HepG2 (cell line): ENCODE data around the gene SLC17A9. TPM values are rescaled to one million over a fixed set of nuclear protein-coding genes. Genes with fewer than 3 reads are reported as not detected.

ENCODE experiments used
- FOXP4 ChIP-seq: sonication (generic); formaldehyde crosslinking; IDR thresholded peaks from 2 replicates; pipeline ENCODE4 v1.4.0; 2020; ENCODE audit warnings: missing genetic modification reagents
- HINFP ChIP-seq: sonication (generic); formaldehyde crosslinking; IDR thresholded peaks from 2 replicates; pipeline ENCODE4 v1.4.0; 2020; ENCODE audit warnings: low read depth, mild to moderate bottlenecking, missing genetic modification reagents
- HIVEP1 ChIP-seq: sonication (generic); formaldehyde crosslinking; IDR thresholded peaks from 2 replicates; pipeline ENCODE4 v1.4.0; 2020; ENCODE audit warnings: mild to moderate bottlenecking, missing genetic modification reagents
- KAT2B ChIP-seq: fragments of 150-350 bp; IDR thresholded peaks from 2 replicates; pipeline ENCODE4 v1.6.1; 2014; ENCODE audit warnings: low read depth, low read length, borderline replicate concordance
- KDM3A ChIP-seq: IDR thresholded peaks from 2 replicates; pipeline ENCODE4 v1.6.1; 2018; ENCODE audit warnings: low read depth, missing compliant biosample characterization
- KMT2A ChIP-seq: sonication (generic); formaldehyde crosslinking; IDR thresholded peaks from 2 replicates; pipeline ENCODE4 v1.4.0; 2020; ENCODE audit warnings: missing genetic modification reagents
- LBX2 ChIP-seq: sonication (generic); formaldehyde crosslinking; IDR thresholded peaks from 2 replicates; pipeline ENCODE4 v1.5.0; 2020; ENCODE audit warnings: missing genetic modification reagents, mild to moderate bottlenecking, borderline replicate concordance
- NR2F6 ChIP-seq, 2 experiments: IDR thresholded peaks; 2 replicates each; pipeline ENCODE4 v1.6.1; 2016; ENCODE audit warnings: antibody characterized with exemption in 1 of 2, mild to moderate bottlenecking in 1 of 2
- REXO4 ChIP-seq: sonication (generic); formaldehyde crosslinking; IDR thresholded peaks from 2 replicates; pipeline ENCODE4 v1.8.0; 2022; ENCODE audit warnings: missing genetic modification reagents, mild to moderate bottlenecking, borderline replicate concordance
- RFXANK ChIP-seq: IDR thresholded peaks from 2 replicates; pipeline ENCODE4 v1.6.1; 2016
- U2AF1 ChIP-seq: fragments of 200-400 bp; formaldehyde crosslinking; optimal IDR thresholded peaks from 2 replicates; pipeline ENCODE3; 2017; ENCODE audit warnings: mild to moderate bottlenecking, low read depth, low read length
- ZBTB34 ChIP-seq: sonication (generic); formaldehyde crosslinking; IDR thresholded peaks from 2 replicates; pipeline ENCODE4 v1.8.0; 2022; ENCODE audit warnings: mild to moderate bottlenecking, missing genetic modification reagents
- ZBTB7B ChIP-seq: sonication (generic); formaldehyde crosslinking; IDR thresholded peaks from 2 replicates; pipeline ENCODE4 v1.4.0; 2020; ENCODE audit warnings: missing genetic modification reagents
- ZZZ3 ChIP-seq: sonication (generic); formaldehyde crosslinking; IDR thresholded peaks from 2 replicates; pipeline ENCODE4 v1.4.0; 2020; ENCODE audit warnings: missing genetic modification reagents, mild to moderate bottlenecking, borderline replicate concordance
- polyA plus RNA-seq, 8 experiments: library from polyadenylated mRNA; depleted of rRNA in 3 of 8; stranded (reverse) in 7 of 8; unstranded in 1 of 8; fragments of >200 nt; fragmentation: Illumina TruSeq in 4 of 8; extraction: Trizol in 4 of 8; gene quantifications; 2 replicates each; pipeline versions ENCODE4 v1.2.1 to v1.2.3, GENCODE V29; 2011 to 2016; ENCODE audit warnings: low read depth in 4 of 8, missing spikeins in 1 of 8, mixed read lengths in 1 of 8; ENCODE audit not compliant: insufficient read depth in 1 of 8
- total RNA-seq, 5 experiments: library from RNA; depleted of rRNA; stranded (reverse); fragments of >200 nt; fragmentation: Illumina TruSeq; extraction: Trizol; gene quantifications; 2 replicates each; pipeline ENCODE4 v1.2.3, GENCODE V29; 2016; ENCODE audit warnings: low read depth in 1 of 5
- TF ChIP-seq, protein P1 (sequence below): sonication (generic); formaldehyde crosslinking; IDR thresholded peaks from 2 replicates; pipeline ENCODE4 v1.9.0; 2021; ENCODE audit warnings: mild to moderate bottlenecking, missing genetic modification reagents
- TF ChIP-seq, protein P2 (sequence below): sonication (generic); formaldehyde crosslinking; IDR thresholded peaks from 2 replicates; pipeline ENCODE4 v1.4.0; 2020; ENCODE audit warnings: mild to moderate bottlenecking, missing genetic modification reagents

Gene SLC17A9
- total and polyA plus RNA-seq, 2 of the 13 experiments (the other 11 are each of a cell fraction or from before 2014, with no cell fraction given) = 110 to 191 TPM

- peak; percentile 86; the same call in 1 of the 2 replicates for TF ChIP-seq HINFP (CRISPR knock-in tag)
- TF ChIP-seq KDM3A = peak; percentile 93
- TF ChIP-seq HIVEP1 (CRISPR knock-in tag) = peak; percentile 89
- 0 out of 2 replicates have a peak, but pooled peaks have one; percentile 6 for TF ChIP-seq KAT2B
- no peak; the same call in 1 of the 2 replicates for TF ChIP-seq ZZZ3 (CRISPR knock-in tag)
- TF ChIP-seq, protein P1, sequence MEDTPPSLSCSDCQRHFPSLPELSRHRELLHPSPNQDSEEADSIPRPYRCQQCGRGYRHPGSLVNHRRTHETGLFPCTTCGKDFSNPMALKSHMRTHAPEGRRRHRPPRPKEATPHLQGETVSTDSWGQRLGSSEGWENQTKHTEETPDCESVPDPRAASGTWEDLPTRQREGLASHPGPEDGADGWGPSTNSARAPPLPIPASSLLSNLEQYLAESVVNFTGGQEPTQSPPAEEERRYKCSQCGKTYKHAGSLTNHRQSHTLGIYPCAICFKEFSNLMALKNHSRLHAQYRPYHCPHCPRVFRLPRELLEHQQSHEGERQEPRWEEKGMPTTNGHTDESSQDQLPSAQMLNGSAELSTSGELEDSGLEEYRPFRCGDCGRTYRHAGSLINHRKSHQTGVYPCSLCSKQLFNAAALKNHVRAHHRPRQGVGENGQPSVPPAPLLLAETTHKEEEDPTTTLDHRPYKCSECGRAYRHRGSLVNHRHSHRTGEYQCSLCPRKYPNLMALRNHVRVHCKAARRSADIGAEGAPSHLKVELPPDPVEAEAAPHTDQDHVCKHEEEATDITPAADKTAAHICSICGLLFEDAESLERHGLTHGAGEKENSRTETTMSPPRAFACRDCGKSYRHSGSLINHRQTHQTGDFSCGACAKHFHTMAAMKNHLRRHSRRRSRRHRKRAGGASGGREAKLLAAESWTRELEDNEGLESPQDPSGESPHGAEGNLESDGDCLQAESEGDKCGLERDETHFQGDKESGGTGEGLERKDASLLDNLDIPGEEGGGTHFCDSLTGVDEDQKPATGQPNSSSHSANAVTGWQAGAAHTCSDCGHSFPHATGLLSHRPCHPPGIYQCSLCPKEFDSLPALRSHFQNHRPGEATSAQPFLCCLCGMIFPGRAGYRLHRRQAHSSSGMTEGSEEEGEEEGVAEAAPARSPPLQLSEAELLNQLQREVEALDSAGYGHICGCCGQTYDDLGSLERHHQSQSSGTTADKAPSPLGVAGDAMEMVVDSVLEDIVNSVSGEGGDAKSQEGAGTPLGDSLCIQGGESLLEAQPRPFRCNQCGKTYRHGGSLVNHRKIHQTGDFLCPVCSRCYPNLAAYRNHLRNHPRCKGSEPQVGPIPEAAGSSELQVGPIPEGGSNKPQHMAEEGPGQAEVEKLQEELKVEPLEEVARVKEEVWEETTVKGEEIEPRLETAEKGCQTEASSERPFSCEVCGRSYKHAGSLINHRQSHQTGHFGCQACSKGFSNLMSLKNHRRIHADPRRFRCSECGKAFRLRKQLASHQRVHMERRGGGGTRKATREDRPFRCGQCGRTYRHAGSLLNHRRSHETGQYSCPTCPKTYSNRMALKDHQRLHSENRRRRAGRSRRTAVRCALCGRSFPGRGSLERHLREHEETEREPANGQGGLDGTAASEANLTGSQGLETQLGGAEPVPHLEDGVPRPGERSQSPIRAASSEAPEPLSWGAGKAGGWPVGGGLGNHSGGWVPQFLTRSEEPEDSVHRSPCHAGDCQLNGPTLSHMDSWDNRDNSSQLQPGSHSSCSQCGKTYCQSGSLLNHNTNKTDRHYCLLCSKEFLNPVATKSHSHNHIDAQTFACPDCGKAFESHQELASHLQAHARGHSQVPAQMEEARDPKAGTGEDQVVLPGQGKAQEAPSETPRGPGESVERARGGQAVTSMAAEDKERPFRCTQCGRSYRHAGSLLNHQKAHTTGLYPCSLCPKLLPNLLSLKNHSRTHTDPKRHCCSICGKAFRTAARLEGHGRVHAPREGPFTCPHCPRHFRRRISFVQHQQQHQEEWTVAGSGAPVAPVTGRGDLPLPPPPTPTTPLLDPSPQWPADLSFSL (CRISPR knock-in tag) = peak; percentile 55; the same call in 1 of the 2 replicates
- TF ChIP-seq REXO4 (CRISPR knock-in tag) = no peak
- peak; percentile 96 for TF ChIP-seq ZBTB7B (CRISPR knock-in tag)
- no peak for TF ChIP-seq LBX2
- TF ChIP-seq, protein P2, sequence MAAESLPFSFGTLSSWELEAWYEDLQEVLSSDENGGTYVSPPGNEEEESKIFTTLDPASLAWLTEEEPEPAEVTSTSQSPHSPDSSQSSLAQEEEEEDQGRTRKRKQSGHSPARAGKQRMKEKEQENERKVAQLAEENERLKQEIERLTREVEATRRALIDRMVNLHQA = no peak; the same call in 1 of the 2 replicates
- peak; percentile 100 for TF ChIP-seq FOXP4 (CRISPR knock-in tag)
- TF ChIP-seq KMT2A (CRISPR knock-in tag) = no peak; the same call in 1 of the 2 replicates
- TF ChIP-seq RFXANK (CRISPR knock-in tag) = no peak; the same call in 1 of the 2 replicates
- peak; percentile 99 for TF ChIP-seq ZBTB34 (CRISPR knock-in tag)
- TF ChIP-seq NR2F6 (IDR thresholded peaks at IDR 0.05) = peak; percentile 90
- peak; percentile 97 for TF ChIP-seq NR2F6 (CRISPR knock-in tag; IDR thresholded peaks at IDR 0.05)
- peak; percentile 53 for TF ChIP-seq U2AF1
Observed at GRCh38 chr20:62955519-62956386, 3.2 kb downstream of the SLC17A9 start (continued).
